GM19397 (cell line): ENCODE results near the gene PDE9A.
"Not testable (repeated sequence)": the region's sequence is repeated elsewhere in the genome, so short reads cannot be mapped to it uniquely, and the experiment has no call there.

ENCODE experiments used
- ATAC-seq: cut with Tn5 transposase; IDR thresholded peaks from one replicate; pipeline ENCODE4 v1.9.1; 2021; ENCODE audit warnings: mild to moderate bottlenecking, moderate library complexity; ENCODE audit not compliant: unreplicated experiment

The PDE9A gene

GRCh38 chr21:42704861-42705260 is 51.4 kb downstream of the PDE9A start:
- ATAC-seq = no peak

GRCh38 chr21:42705346-42705745 is 51.9 kb downstream of the PDE9A start:
- no peak for ATAC-seq

GRCh38 chr21:42705746-42706374 is 52.4 kb downstream of the PDE9A start:
- no peak for ATAC-seq

- no peak for ATAC-seq
Measured at GRCh38 chr21:42706765-42707164, 53.3 kb downstream of the PDE9A start.

- ATAC-seq = no peak
Measured at GRCh38 chr21:42707207-42707830, 53.9 kb downstream of the PDE9A start.

GRCh38 chr21:42708107-42708506 is 54.7 kb downstream of the PDE9A start:
- ATAC-seq = no peak

GRCh38 chr21:42708916-42709315 is 55.5 kb downstream of the PDE9A start:
- ATAC-seq = not testable (repeated sequence)

GRCh38 chr21:42711667-42712066 is 58.2 kb downstream of the PDE9A start:
- ATAC-seq = no peak

- not testable (repeated sequence) for ATAC-seq
Measured at GRCh38 chr21:42715427-42715826, 62.0 kb downstream of the PDE9A start.

GRCh38 chr21:42716074-42716473 is 62.7 kb downstream of the PDE9A start:
- ATAC-seq = no peak

- not testable (repeated sequence) for ATAC-seq
Measured at GRCh38 chr21:42720484-42720883, 67.1 kb downstream of the PDE9A start.

- ATAC-seq = no peak
Measured at GRCh38 chr21:42721341-42721824, 68.0 kb downstream of the PDE9A start.

- ATAC-seq = no peak
Measured at GRCh38 chr21:42722153-42722552, 68.7 kb downstream of the PDE9A start.

GRCh38 chr21:42722808-42723473 is 69.5 kb downstream of the PDE9A start:
- no peak for ATAC-seq

- no peak for ATAC-seq
Measured at GRCh38 chr21:42724226-42724920, 71.0 kb downstream of the PDE9A start.

GRCh38 chr21:42725416-42725930 is 72.1 kb downstream of the PDE9A start:
- ATAC-seq = no peak

- ATAC-seq = no peak
Measured at GRCh38 chr21:42731264-42732032, 78.0 kb downstream of the PDE9A start.

GRCh38 chr21:42732033-42732410 is 78.6 kb downstream of the PDE9A start:
- no peak for ATAC-seq

- no peak for ATAC-seq
Measured at GRCh38 chr21:42733037-42733627, 79.7 kb downstream of the PDE9A start.

GRCh38 chr21:42733874-42734273 is 80.5 kb downstream of the PDE9A start:
- no peak for ATAC-seq
